Mucosa of descending colon (tissue), 3 donors: ENCODE data around the gene PCP2. TPM values are rescaled to one million over a fixed set of nuclear protein-coding genes. Genes with fewer than 3 reads are reported as not detected.

ENCODE experiments used
- ATAC-seq: fragments of 200-7000 bp; cut with Tn5 transposase; one replicate; pipeline ENCODE4 v1.9.1; 2020; ENCODE audit warnings: mild to moderate bottlenecking, moderate library complexity
- DNase-seq, 3 donors: peaks; one replicate each; pipeline ENCODE4 v3.0.0-alpha.2; 2020
- H3K36me3 ChIP-seq: fragments of 200-600 bp; one replicate; pipeline ENCODE4 v1.8.0; 2021; ENCODE audit warnings: low read depth, mild to moderate bottlenecking
- H3K4me1 ChIP-seq: fragments of 200-600 bp; one replicate; pipeline ENCODE4 v1.8.0; 2021; ENCODE audit warnings: low read depth, mild to moderate bottlenecking
- H3K4me3 ChIP-seq: fragments of 200-600 bp; one replicate; pipeline ENCODE4 v1.8.0; 2021; ENCODE audit warnings: mild to moderate bottlenecking
- H3K9me3 ChIP-seq: fragments of 200-600 bp; one replicate; pipeline ENCODE4 v1.8.0; 2021; ENCODE audit warnings: mild to moderate bottlenecking
- CTCF ChIP-seq: fragments of 200-600 bp; IDR thresholded peaks from one replicate; pipeline ENCODE4 v1.8.0; 2022; ENCODE audit warnings: antibody characterized with exemption, mild to moderate bottlenecking
- intact Hi-C, 2 donors: fragments of 100-400 bp; cut with DNase I in 1 of 2; cut with micrococcal nuclease in 1 of 2; formaldehyde crosslinking; loops; one replicate each; pipeline versions ENCODE4 v1.11.0 to v1.11.1; 2022; cut with DNase I, micrococcal nuclease
- total RNA-seq, 3 donors: library from RNA; stranded (reverse); fragmentation: NEBNext Ultra II Directional in 2 of 3; extraction: Animal tissue kit (Norgen Biotek cat#: 25700) in 2 of 3; gene quantifications; one replicate each; pipeline versions ENCODE4 v1.2.1 to v1.2.4, GENCODE V29; 2021 to 2023
- donor health status: DM: no; HTN: no; CAD: no; lungs with moderate emphysema.
- donor health status: DM: no; HTN: no; CAD: no.
- donor health status: DM: no; HTN: yes; CAD: no.

PCP2 gene
- total RNA-seq, 3 donors from 2014 or later: 1.1 TPM; not detected in 2

- Histone ChIP-seq H3K4me1 (peaks cover 10% of the 10 kb centered on the region), H3K9me3 (no peaks in the 10 kb centered on the region), H3K4me3 (no peak overlapping the region), H3K36me3 (no peaks in the 10 kb centered on the region)
- DNase-seq: no peak
- intact Hi-C loops: loop anchor here in 1 of 2 donors (5.0 to 10.0 kb wide), 2 partner anchors 113 to 115 kb away; no protein-coding TSS in a partner anchor
- TF ChIP-seq CTCF: no peak
- no peak for ATAC-seq
Measured at GRCh38 chr19:7679771-7680605, 46.5 kb upstream of the PCP2 start.

GRCh38 chr19:7678971-7679751, 45.6 kb upstream of the PCP2 start:
- TF ChIP-seq CTCF: no peak
- intact Hi-C loops: no loop called here
- H3K4me3 ChIP-seq: no peak overlapping the region
- H3K36me3 ChIP-seq: no peaks in the 10 kb centered on the region
- DNase-seq (peak in 2 of 3 donors; percentile 51 to 55), ATAC-seq (peak; percentile 46)
- H3K4me1 ChIP-seq: peaks cover 10% of the 10 kb centered on the region
- H3K9me3 ChIP-seq: no peaks in the 10 kb centered on the region

GRCh38 chr19:7677669-7678311, 44.3 kb upstream of the PCP2 start:
- DNase-seq (no peak), ATAC-seq (no peak)
- no peak overlapping the region for H3K4me3 ChIP-seq
- H3K9me3 ChIP-seq: no peaks in the 10 kb centered on the region
- H3K4me1 ChIP-seq: peaks cover 10% of the 10 kb centered on the region
- no peaks in the 10 kb centered on the region for H3K36me3 ChIP-seq
- intact Hi-C loops: no loop called here
- TF ChIP-seq CTCF: no peak

- DNase-seq: no peak
- intact Hi-C loops: no loop called here
- no peak for TF ChIP-seq CTCF
- Histone ChIP-seq H3K4me3 (no peak within 1 kb of the TSS), H3K9me3 (no peaks in the 10 kb centered on the region), H3K36me3 (no peaks in the 10 kb centered on the region), H3K4me1 (peaks cover 5% of the 10 kb centered on the region)
- ATAC-seq: no peak
Measured at GRCh38 chr19:7676854-7677253, 43.3 kb upstream of the PCP2 start, which contains the start of gene MCEMP1. Gene MCEMP1 (plus strand): TSS chr19:7677090. CDS start chr19:7677121, 31 bp downstream.

- Histone ChIP-seq H3K36me3 (no peaks in the 10 kb centered on the region), H3K9me3 (no peaks in the 10 kb centered on the region), H3K4me1 (peaks cover under 1% of the 10 kb centered on the region), H3K4me3 (no peak overlapping the region)
- intact Hi-C loops: no loop called here
- DNase-seq (no peak), ATAC-seq (no peak)
- no peak for TF ChIP-seq CTCF
Measured at GRCh38 chr19:7676376-7676775, 42.9 kb upstream of the PCP2 start.
